Liver (tissue), 3 donors: ENCODE measurements around the gene ZNF346.

ENCODE experiments used
- FOXA1 ChIP-seq: IDR thresholded peaks from 2 replicates; pipeline ENCODE4 v1.6.1; 2016; ENCODE audit warnings: antibody characterized with exemption
- RAD21 ChIP-seq, 2 donors: IDR thresholded peaks; 2 replicates each; pipeline ENCODE4 v1.6.1; 2016; ENCODE audit warnings: antibody characterized with exemption in 2 of 2, mild to moderate bottlenecking in 2 of 2
- SP1 ChIP-seq: IDR thresholded peaks from 2 replicates; pipeline ENCODE4 v1.6.1; 2018; ENCODE audit warnings: antibody characterized with exemption, mild to moderate bottlenecking
- TF ChIP-seq, protein P1 (sequence below): fragments of 150-350 bp; IDR thresholded peaks from 2 replicates; pipeline ENCODE4 v1.5.1; 2017; ENCODE audit warnings: improper control_type of control experiment, low read depth, low read length; ENCODE audit not compliant: missing input control
- donor health status: healthy.
- donor health status: healthy.

DNA sequence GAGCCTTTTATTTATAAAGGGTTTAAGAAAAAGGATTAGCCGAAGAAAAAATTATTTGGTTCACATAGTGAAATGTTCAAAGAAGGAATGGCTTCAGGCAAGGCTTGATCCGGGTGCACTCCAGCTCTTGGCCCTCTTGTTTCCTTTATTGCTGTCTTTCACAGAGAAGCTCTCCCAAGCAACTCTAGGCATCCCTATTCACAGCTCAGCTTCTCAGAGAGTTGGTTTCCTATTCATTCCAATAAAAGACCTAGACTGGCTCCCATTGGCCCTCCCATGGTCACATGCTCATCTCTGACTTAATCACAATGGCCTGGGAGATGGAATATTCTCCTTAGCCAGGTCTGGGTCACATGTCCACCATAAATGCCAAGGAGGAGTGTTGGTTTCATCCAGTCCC, 54.8 kb downstream of the ZNF346 start:
- TF ChIP-seq, protein P1, sequence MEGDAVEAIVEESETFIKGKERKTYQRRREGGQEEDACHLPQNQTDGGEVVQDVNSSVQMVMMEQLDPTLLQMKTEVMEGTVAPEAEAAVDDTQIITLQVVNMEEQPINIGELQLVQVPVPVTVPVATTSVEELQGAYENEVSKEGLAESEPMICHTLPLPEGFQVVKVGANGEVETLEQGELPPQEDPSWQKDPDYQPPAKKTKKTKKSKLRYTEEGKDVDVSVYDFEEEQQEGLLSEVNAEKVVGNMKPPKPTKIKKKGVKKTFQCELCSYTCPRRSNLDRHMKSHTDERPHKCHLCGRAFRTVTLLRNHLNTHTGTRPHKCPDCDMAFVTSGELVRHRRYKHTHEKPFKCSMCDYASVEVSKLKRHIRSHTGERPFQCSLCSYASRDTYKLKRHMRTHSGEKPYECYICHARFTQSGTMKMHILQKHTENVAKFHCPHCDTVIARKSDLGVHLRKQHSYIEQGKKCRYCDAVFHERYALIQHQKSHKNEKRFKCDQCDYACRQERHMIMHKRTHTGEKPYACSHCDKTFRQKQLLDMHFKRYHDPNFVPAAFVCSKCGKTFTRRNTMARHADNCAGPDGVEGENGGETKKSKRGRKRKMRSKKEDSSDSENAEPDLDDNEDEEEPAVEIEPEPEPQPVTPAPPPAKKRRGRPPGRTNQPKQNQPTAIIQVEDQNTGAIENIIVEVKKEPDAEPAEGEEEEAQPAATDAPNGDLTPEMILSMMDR = no peak
- TF ChIP-seq FOXA1 (no peak), SP1 (no peak), RAD21 (IDR thresholded peaks at IDR 0.05) (no peak)
